HCT116 (cell line): ENCODE measurements around the gene RNASE8. TPM values are rescaled to one million over a fixed set of nuclear protein-coding genes. Genes with fewer than 3 reads are reported as not detected.

Experiments used
- ATAC-seq: fragments of 200-7000 bp; cut with Tn5 transposase; 2 replicates; pipeline ENCODE4 v1.9.1; 2020; ENCODE audit warnings: mild to moderate bottlenecking, moderate library complexity
- BruUV-seq: library from RNA; stranded (reverse); fragments of 400-500 nt; replicated peaks from 2 replicates; lab custom pipeline; 2021; lab: Mats Ljungman, UMichigan
- CTCF ChIA-PET: fragments of 300-600 bp; sonication (Branson Sonifier 250); formaldehyde crosslinking; loops from one replicate; lab custom pipeline; 2021; ENCODE audit warnings: antibody characterized with exemption; lab: Charles Lee
- POLR2A ChIA-PET: fragments of 300-600, 350-600 bp; sonication (Branson Sonifier 250); formaldehyde crosslinking; loops from one replicate; lab custom pipeline; 2021; ENCODE audit warnings: antibody characterized with exemption; lab: Charles Lee
- RAD21 ChIA-PET, 2 experiments: fragments of 300-600 bp; sonication (Branson Sonifier 250); formaldehyde crosslinking; loops; one replicate each; lab custom pipeline; 2023; ENCODE audit warnings: low total read pairs in 2 of 2; ENCODE audit not compliant: uncharacterized antibody in 2 of 2, unreplicated experiment in 2 of 2, low non-redundant PET in 1 of 2; lab: Charles Lee
- DNase-seq: peaks from one replicate; pipeline ENCODE4 v3.0.0-alpha.2; 2010; ENCODE audit warnings: low read depth, low spot score
- H2AFZ ChIP-seq: fragments of 200-600 bp; shearing (Covaris generic), sonication (generic); 2 replicates; pipeline ENCODE4 v1.6.1; 2017; ENCODE audit warnings: low read depth, mixed run types, mixed read lengths, antibody characterized with exemption, low read length; ENCODE audit not compliant: poor library complexity, severe bottlenecking
- H3K27ac ChIP-seq: 2 replicates; pipeline ENCODE4 v1.5.1; 2012; ENCODE audit warnings: low read depth, low read length
- H3K27me3 ChIP-seq: fragments of 200-600 bp; sonication (generic); 2 replicates; pipeline ENCODE4 v1.6.1; 2016; ENCODE audit warnings: mixed run types, low read length, mixed read lengths; ENCODE audit not compliant: insufficient read depth
- H3K36me3 ChIP-seq, 2 experiments: fragments of 200-500 bp in 1 of 2; fragments of 200-600 bp in 1 of 2; sonication (Bioruptor generic) in 1 of 2; sonication (generic) in 1 of 2; 2 replicates each; pipeline versions ENCODE4 v1.5.1 to v1.6.1; 2014 to 2016; ENCODE audit warnings: low read length in 2 of 2, inconsistent platforms in 1 of 2, mixed read lengths in 1 of 2, mixed run types in 1 of 2; ENCODE audit not compliant: insufficient read depth in 2 of 2, control insufficient read depth in 1 of 2
- H3K4me1 ChIP-seq, 2 experiments: fragments of 200-600 bp in 1 of 2; sonication (generic) in 1 of 2; 2 replicates each; pipeline versions ENCODE4 v1.5.1 to v1.6.1; 2012 to 2017; ENCODE audit warnings: low read length in 2 of 2, inconsistent platforms in 1 of 2, mild to moderate bottlenecking in 1 of 2, mixed read lengths in 1 of 2, mixed run types in 1 of 2, moderate library complexity in 1 of 2; ENCODE audit not compliant: insufficient read depth in 2 of 2, control insufficient read depth in 1 of 2
- H3K4me2 ChIP-seq: fragments of 200-600 bp; sonication (generic); 2 replicates; pipeline ENCODE4 v1.6.1; 2017; ENCODE audit warnings: mixed run types, low read length, mixed read lengths
- H3K4me3 ChIP-seq, 2 experiments: fragments of 200-600 bp in 1 of 2; sonication (generic) in 1 of 2; replicated peaks in 1 of 2; 2 replicates each; pipeline ENCODE4 v1.5.1; 2011 to 2016; ENCODE audit warnings: low read length in 2 of 2, control low read depth in 1 of 2, low read depth in 1 of 2, mild to moderate bottlenecking in 1 of 2, mixed read lengths in 1 of 2, mixed run types in 1 of 2
- H3K79me2 ChIP-seq: fragments of 200-600 bp; sonication (generic); 2 replicates; pipeline ENCODE4 v1.6.1; 2017; ENCODE audit warnings: mild to moderate bottlenecking, mixed run types, low read length, moderate library complexity, mixed read lengths; ENCODE audit not compliant: insufficient read depth
- H3K9ac ChIP-seq: fragments of 200-600 bp; sonication (generic); 2 replicates; pipeline ENCODE4 v1.6.1; 2016; ENCODE audit warnings: low read length, mixed read lengths
- H3K9me2 ChIP-seq: fragments of 200-600 bp; sonication (generic), shearing (Covaris generic); 2 replicates; pipeline ENCODE4 v1.6.1; 2017; ENCODE audit warnings: mixed run types, mild to moderate bottlenecking, moderate library complexity; ENCODE audit not compliant: insufficient read depth
- H3K9me3 ChIP-seq, 2 experiments: fragments of 200-500 bp in 1 of 2; fragments of 200-600 bp in 1 of 2; sonication (Bioruptor generic) in 1 of 2; sonication (generic) in 1 of 2; 2 replicates each; pipeline ENCODE4 v1.6.1; 2014 to 2017; ENCODE audit warnings: low read length in 2 of 2, mixed read lengths in 2 of 2, inconsistent platforms in 1 of 2, low read depth in 1 of 2, mild to moderate bottlenecking in 1 of 2, mixed run types in 1 of 2, moderate library complexity in 1 of 2; ENCODE audit not compliant: control insufficient read depth in 1 of 2, insufficient read depth in 1 of 2
- H4K20me1 ChIP-seq: fragments of 200-600 bp; sonication (generic), shearing (Covaris generic); 2 replicates; pipeline ENCODE4 v1.6.1; 2017; ENCODE audit warnings: mixed run types, mild to moderate bottlenecking, moderate library complexity; ENCODE audit not compliant: insufficient read depth
- ATF3 ChIP-seq: IDR thresholded peaks from 2 replicates; pipeline ENCODE4 v1.6.1; 2012
- CTCF ChIP-seq, 3 experiments: fragments of 200-600 bp in 1 of 3; sonication (generic) in 1 of 3; IDR thresholded peaks in 2 of 3; conservative IDR thresholded peaks in 1 of 3; 2 replicates each; pipeline ENCODE4 v1.5.1; 2012 to 2017; ENCODE audit warnings: low read depth in 2 of 3, low read length in 2 of 3, antibody characterized with exemption in 1 of 3, borderline replicate concordance in 1 of 3, control low read depth in 1 of 3, mild to moderate bottlenecking in 1 of 3, mixed read lengths in 1 of 3, mixed run types in 1 of 3, moderate library complexity in 1 of 3; ENCODE audit not compliant: insufficient read depth in 1 of 3
- FOSL1 ChIP-seq: IDR thresholded peaks from 2 replicates; pipeline ENCODE4 v1.6.1; 2012; ENCODE audit warnings: low read depth
- REST ChIP-seq: IDR thresholded peaks from 2 replicates; pipeline ENCODE4 v1.6.1; 2012; ENCODE audit warnings: low read depth
- SIN3A ChIP-seq: IDR thresholded peaks from 2 replicates; pipeline ENCODE4 v1.6.1; 2012; ENCODE audit warnings: low read depth
- YY1 ChIP-seq: IDR thresholded peaks from 2 replicates; pipeline ENCODE4 v1.6.1; 2011; ENCODE audit warnings: low read length, low read depth, moderate library complexity, mild to moderate bottlenecking; ENCODE audit not compliant: insufficient replicate concordance; ENCODE audit errors: extremely low read depth
- intact Hi-C: fragments of 100-400 bp; cut with micrococcal nuclease; formaldehyde crosslinking; loops from 2 replicates; pipeline ENCODE4 v1.10.0; 2022
- total RNA-seq: library from RNA; stranded (reverse); gene quantifications from one replicate; pipeline ENCODE4 v1.2.1, GENCODE V29; 2021; ENCODE audit not compliant: unreplicated experiment

The RNASE8 gene
- total RNA-seq, 1 experiment from 2014 or later: not detected

GRCh38 chr14:21034707-21035106 is 22.9 kb upstream of the RNASE8 start, which contains the start of gene RNASE13:
RNASE13 (minus strand) TSS chr14:21034807; CDS start chr14:21034288, 519 bp downstream.
- no peak for DNase-seq
- TF ChIP-seq SIN3A (no peak), YY1 (no peak), CTCF (IDR thresholded peaks at IDR 0.05 in 2 of 3, conservative IDR thresholded peaks at IDR 0.05 in 1 of 3; ENCODE audit: borderline replicate concordance in 1 of 3, insufficient read depth in 1 of 3, low read depth in 2 of 3, low read length in 2 of 3) (no peak), FOSL1 (no peak), ATF3 (no peak), REST (no peak)
- TF ChIP-seq, all 23 proteins: peak for 0
- Histone ChIP-seq H3K9me2 (no peaks in the 10 kb centered on the region), H3K4me1 (peaks cover 0 to 7% of the 10 kb centered on the region in 2 experiments; a peak in 1 of 4 replicates), H3K4me3 (no peak within 1 kb of the TSS), H3K4me2 (no peak within 1 kb of the TSS), H4K20me1 (no peaks in the 10 kb centered on the region), H3K9me3 (no peaks in the 10 kb centered on the region), H3K36me3 (no peaks in the 10 kb centered on the region), H3K9ac (no peak within 1 kb of the TSS), H3K79me2 (no peaks in the 10 kb centered on the region), H2AFZ (no peak within 1 kb of the TSS), H3K27ac (no peak within 1 kb of the TSS), H3K27me3 (no peaks in the 10 kb centered on the region; the same call in 1 of the 2 replicates)
- ChIA-PET RAD21 (no interaction called here), POLR2A (no interaction called here), CTCF (interaction anchor here (5.2 kb wide), 1 partner anchor 20 kb away, joined by 25 read pairs; no protein-coding TSS in a partner anchor)
- intact Hi-C loops: no loop called here
- BruUV-seq: no TSS peak
- ATAC-seq: no peak
